Right lobe of liver (tissue), 4 donors: Measurements from ENCODE around the gene ANGPTL4.

Experiments
- CTCF ChIP-seq, 4 donors: fragments of 200-600 bp in 3 of 4; fragments of 450-650 bp in 1 of 4; IDR thresholded peaks; one replicate each; pipeline versions ENCODE4 v1.5.1 to v1.8.0; 2016 to 2022; ENCODE audit warnings: antibody characterized with exemption in 4 of 4, mild to moderate bottlenecking in 2 of 4
- POLR2A ChIP-seq: fragments of 450-650 bp; IDR thresholded peaks from one replicate; pipeline ENCODE4 v1.6.1; 2017; ENCODE audit warnings: antibody characterized with exemption, mild to moderate bottlenecking
- donor health status: DM: no; HTN: no; CAD: no.
- donor health status: DM: no; HTN: no; CAD: no.
- donor health status: DM: no; HTN: yes; CAD: no.

GRCh38 chr19:8331263-8331845 lies 32.6 kb upstream of the ANGPTL4 start:
- TF ChIP-seq CTCF (IDR thresholded peaks at IDR 0.05): no peak
- TF ChIP-seq POLR2A: no peak
